ENCODE measurements around the gene CRYBG1. TPM values are rescaled to one million over a fixed set of nuclear protein-coding genes. Genes with fewer than 3 reads are reported as not detected.

CRYBG1 gene
- total RNA-seq, 1 experiment from 2014 or later, result 5.7 TPM

GRCh38 chr6:106444777-106445507 lies 84.4 kb downstream of the CRYBG1 start:
- no peak overlapping the region for H2AFZ ChIP-seq (ENCODE audit: low read length)
- H3K4me3 Mint-ChIP-seq, result no peak overlapping the region; a peak in 1 of 5 replicates
- no CpG with 5 or more reads among the region's 4 CpGs for WGBS (ENCODE audit: extremely low coverage, insufficient read length, low lambda C conversion rate)
- no peak overlapping the region for H2BK20ac ChIP-seq (ENCODE audit: low read depth, low read length, poor library complexity, severe bottlenecking)
- no peak overlapping the region for H3T11ph ChIP-seq (ENCODE audit: low read length)
- no peaks in the 10 kb centered on the region for H3K79me2 ChIP-seq (ENCODE audit: insufficient read depth, low read length)
- peak; percentile 86 for TF ChIP-seq CTCF (conservative IDR thresholded peaks at IDR 0.05)
- H3K9me3 ChIP-seq (ENCODE audit: control insufficient read depth, low read depth, low read length), result no peaks in the 10 kb centered on the region
- no peak overlapping the region for H2BK12ac ChIP-seq (ENCODE audit: insufficient read length, low read depth, low read length)
- no peak overlapping the region for H3K14ac ChIP-seq (ENCODE audit: insufficient read depth, low read length)
- no peak overlapping the region for H3K4me2 ChIP-seq (ENCODE audit: insufficient read depth, insufficient read length, low read length)
- no peaks in the 10 kb centered on the region for H3K79me1 ChIP-seq (ENCODE audit: insufficient read depth, low read depth, low read length, poor library complexity, severe bottlenecking)
- H4K20me1 ChIP-seq (ENCODE audit: control insufficient read depth, insufficient read depth, insufficient read length), result no peaks in the 10 kb centered on the region
- H3K56ac ChIP-seq (ENCODE audit: insufficient read length, low read depth, low read length), result no peak overlapping the region
- H4K8ac ChIP-seq (replicated peaks; ENCODE audit: insufficient read length, low read depth, low read length), result no peak overlapping the region
- no peak overlapping the region for H4K91ac ChIP-seq (ENCODE audit: insufficient read length, low read depth, low read length)
- peaks cover 14% of the 10 kb centered on the region in 2 experiments for H3K4me1 Mint-ChIP-seq
- DNase-seq, result peak; percentile 30
- peak overlapping the region in 1 of 3 experiments; percentile 4; a peak in 2 of 7 replicates for H3K27ac Mint-ChIP-seq
- no peaks in the 10 kb centered on the region for H3K4me1 ChIP-seq (ENCODE audit: insufficient read depth, low read length)
- no peak overlapping the region for H2AK5ac ChIP-seq (ENCODE audit: insufficient read length, low read length)
- no peaks in the 10 kb centered on the region for H3K9me3 Mint-ChIP-seq
- H3K36me3 Mint-ChIP-seq (ENCODE audit: insufficient read depth in 1 of 3, low read depth in 3 of 3), result no peaks in the 10 kb centered on the region
- no peak overlapping the region for H3K23ac ChIP-seq (ENCODE audit: insufficient read length, low read depth, low read length)
- H3K27me3 ChIP-seq (ENCODE audit: insufficient read depth, low read length), result no peaks in the 10 kb centered on the region
- no peak overlapping the region for H2BK120ac ChIP-seq (ENCODE audit: low read depth, low read length, poor library complexity, severe bottlenecking)
- no peak overlapping the region for H2BK15ac ChIP-seq (ENCODE audit: low read depth, low read length)
- peaks cover 3% of the 10 kb centered on the region; the same call in 1 of the 2 replicates for H3K27me3 Mint-ChIP-seq (ENCODE audit: low read depth)
- no peaks in the 10 kb centered on the region for H3K23me2 ChIP-seq (ENCODE audit: insufficient read length, low read depth, low read length, poor library complexity, severe bottlenecking)
- no peak overlapping the region for H2BK5ac ChIP-seq (ENCODE audit: insufficient read length, low read length)
- no peak overlapping the region for H3K18ac ChIP-seq (ENCODE audit: insufficient read length, low read depth, low read length)
- H3K4ac ChIP-seq (ENCODE audit: low read depth, low read length), result no peak overlapping the region
- no peak overlapping the region for H4K5ac ChIP-seq (ENCODE audit: insufficient read length, low read depth, low read length)
- no peak overlapping the region for H3K9ac ChIP-seq (ENCODE audit: extremely low read depth, insufficient read length, low read length)
- no peak overlapping the region for H3K27ac ChIP-seq (ENCODE audit: insufficient read length, low read depth, low read length)
